ENCODE data around the gene SLC6A18.
"Not testable (repeated sequence)": the region's sequence is repeated elsewhere in the genome, so short reads cannot be mapped to it uniquely, and the experiment has no call there.

Gene SLC6A18

DNA sequence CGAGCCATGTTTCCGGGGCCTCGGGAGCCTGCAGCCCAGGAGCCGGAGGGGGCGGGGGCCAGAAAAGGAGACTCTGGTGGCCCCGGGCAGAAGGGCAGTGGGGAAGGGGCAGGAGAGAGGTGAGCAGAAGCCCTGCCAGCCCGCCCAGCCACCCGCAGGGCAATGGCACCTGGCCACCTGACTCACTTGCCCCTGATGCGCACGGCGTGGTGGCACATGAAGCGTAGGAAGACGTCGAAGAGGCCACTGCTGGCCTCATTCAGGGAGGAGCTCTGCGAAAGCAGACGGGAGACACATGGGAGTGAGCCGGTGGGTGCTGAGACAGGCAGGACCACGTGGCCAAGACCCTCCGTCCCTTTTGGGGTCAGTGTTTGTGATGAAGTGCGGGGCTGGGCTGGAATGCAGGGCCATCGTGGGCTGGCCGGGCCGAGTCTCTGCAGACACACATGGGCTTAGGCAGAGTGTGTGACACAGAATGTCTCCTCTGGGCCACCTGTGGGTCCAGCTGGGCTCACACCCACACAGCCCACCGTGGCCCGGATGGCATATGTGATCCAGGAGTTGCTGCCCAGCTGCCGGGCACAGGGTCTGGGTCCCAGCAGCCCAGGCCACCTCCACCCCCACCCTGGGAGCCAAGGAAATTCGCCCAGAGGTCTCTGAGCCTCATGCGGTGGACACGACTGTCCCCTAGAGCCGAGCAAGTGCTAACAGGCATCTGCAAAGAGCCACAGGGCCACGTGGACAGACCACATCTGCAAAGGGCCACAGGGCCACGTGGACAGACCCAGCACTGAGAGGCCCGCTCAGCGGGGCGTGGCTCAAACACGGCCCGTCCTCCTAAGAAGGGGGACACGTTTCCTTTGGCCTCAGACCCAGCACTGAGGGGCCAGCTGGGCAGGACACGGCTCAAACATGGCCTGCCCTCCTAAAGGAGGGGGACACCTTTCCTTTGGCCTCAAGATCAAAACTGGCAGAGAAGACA lies 46.0 kb downstream of the SLC6A18 start:
- ATAC-seq (replicated peaks) = no peak
- peaks cover 3% of the 10 kb centered on the region for H3K36me3 Mint-ChIP-seq (ENCODE audit: insufficient read depth)
- peaks cover 10 to 11% of the 10 kb centered on the region in 2 donors for H3K4me1 Mint-ChIP-seq (ENCODE audit: low read depth in 2 of 2)
- no peak overlapping the region for H3K4me3 Mint-ChIP-seq
- no peak overlapping the region for H3K27ac Mint-ChIP-seq
- DNase-seq = no peak
- no peaks in the 10 kb centered on the region for H3K9me3 Mint-ChIP-seq
- peaks cover 0 to 9% of the 10 kb centered on the region in 2 donors for H3K27me3 Mint-ChIP-seq

DNA sequence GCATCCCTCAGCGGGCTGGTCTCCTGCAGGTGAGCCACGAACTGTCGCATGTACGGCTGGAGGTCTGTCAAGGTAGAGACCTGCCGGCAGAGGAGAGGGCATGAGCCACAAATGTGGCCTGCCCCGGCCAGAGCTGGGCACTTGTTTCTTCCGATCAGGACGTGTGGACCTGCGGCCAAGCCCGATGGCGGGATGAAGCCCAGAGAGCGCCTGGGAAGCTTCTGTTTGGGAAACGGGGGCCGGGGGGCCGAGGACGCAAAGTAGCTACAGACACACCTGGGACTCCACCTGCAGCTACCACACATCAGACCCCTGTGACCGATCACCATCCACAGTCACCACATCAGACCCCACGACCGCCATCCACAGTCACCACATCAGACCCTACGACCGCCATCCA lies 47.0 kb downstream of the SLC6A18 start:
- H3K4me3 Mint-ChIP-seq = no peak overlapping the region
- no peak overlapping the region for H3K27ac Mint-ChIP-seq
- DNase-seq (no peak), ATAC-seq (replicated peaks) (no peak)
- peaks cover 13 to 15% of the 10 kb centered on the region in 2 donors for H3K4me1 Mint-ChIP-seq (ENCODE audit: low read depth in 2 of 2)
- H3K27me3 Mint-ChIP-seq = peaks cover 0 to 13% of the 10 kb centered on the region in 2 donors
- peaks cover 3% of the 10 kb centered on the region for H3K36me3 Mint-ChIP-seq (ENCODE audit: insufficient read depth)
- no peaks in the 10 kb centered on the region for H3K9me3 Mint-ChIP-seq

DNA sequence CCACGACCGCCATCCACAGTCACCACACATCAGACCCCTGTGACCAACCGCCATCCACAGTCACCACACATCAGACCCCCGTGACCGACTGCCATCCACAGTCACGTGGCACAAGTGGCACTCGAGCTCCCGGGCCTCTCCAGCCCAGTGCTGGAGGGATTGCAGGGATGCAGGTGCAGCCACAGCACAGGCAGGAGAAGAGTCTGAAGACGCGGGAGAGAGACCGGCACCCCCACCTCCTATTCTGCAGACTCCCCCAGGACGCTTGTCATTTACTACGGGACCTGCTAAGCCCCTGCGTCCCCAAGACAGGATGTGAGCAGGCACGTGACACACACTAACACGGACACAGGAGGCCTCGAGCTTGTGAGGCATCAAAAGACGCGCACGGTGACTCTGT lies 48.6 kb downstream of the SLC6A18 start:
- Mint-ChIP-seq H3K9me3 (no peaks in the 10 kb centered on the region), H3K27me3 (peaks cover 0 to 13% of the 10 kb centered on the region in 2 donors), H3K4me1 (ENCODE audit: low read depth in 2 of 2) (peaks cover 10 to 12% of the 10 kb centered on the region in 2 donors), H3K27ac (no peak overlapping the region), H3K36me3 (ENCODE audit: insufficient read depth) (no peaks in the 10 kb centered on the region), H3K4me3 (no peak overlapping the region)
- DNase-seq = no peak
- no peak for ATAC-seq (replicated peaks)

DNA sequence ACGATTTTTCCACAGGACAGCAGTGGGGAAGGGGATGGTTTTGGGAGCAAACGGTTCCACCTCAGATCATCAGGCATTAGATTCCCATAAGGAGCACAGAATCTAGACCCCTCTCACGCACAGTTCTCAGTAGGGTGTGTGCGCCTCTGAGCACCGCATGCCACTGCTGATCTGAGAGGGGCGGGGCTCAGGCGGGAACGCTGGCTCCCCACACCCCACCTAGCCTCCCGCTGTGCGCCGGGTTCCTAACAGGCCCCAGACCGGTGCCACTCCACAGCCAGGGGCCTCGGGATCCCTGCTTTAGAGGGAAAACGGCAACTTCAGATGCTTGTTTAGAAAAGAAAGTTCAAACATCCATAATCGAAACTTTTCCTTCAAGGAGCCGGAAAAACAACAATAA lies 49.3 kb downstream of the SLC6A18 start:
- H3K27ac Mint-ChIP-seq = no peak overlapping the region

DNA sequence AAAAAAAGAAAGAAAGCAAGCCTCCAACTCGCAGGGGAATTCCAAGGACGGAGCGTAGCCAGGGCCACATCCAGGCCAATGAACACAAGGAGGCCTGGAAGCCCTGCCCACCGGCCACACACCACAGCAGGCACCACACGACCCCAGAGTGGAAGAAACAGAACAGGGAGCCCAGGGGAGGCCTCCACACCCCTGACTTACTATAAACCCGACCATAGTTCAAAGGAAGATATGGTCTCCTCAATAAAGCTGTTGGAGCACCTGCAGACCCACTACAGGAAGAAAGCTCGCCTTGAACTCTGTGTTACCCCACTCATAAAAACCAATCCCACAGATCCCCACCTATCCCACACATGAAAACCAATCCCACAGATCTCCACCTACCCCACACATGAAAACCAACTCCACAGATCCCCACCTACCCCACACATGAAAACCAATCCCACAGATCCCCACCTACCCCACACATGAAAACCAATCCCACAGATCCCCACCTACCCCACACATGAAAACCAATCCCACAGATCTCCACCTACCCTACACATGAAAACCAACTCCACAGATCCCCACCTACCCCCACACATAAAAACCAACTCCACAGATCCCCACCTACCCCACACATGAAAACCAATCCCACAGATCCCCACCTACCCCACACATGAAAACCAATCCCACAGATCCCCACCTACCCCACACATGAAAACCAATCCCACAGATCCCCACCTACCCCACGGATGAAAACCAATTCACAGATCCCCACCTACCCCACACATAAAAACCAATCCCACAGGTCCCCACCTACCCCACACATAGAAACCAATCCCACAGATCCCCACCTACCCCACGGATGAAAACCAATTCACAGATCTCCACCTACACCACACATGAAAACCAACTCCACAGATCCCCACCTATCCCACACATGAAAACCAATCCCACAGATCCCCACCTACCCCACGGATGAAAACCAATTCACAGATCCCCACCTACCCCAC lies 50.5 kb downstream of the SLC6A18 start:
- not testable (repeated sequence) for H3K27me3 Mint-ChIP-seq; H3K9me3 Mint-ChIP-seq; H3K4me3 Mint-ChIP-seq; H3K4me1 Mint-ChIP-seq (ENCODE audit: low read depth in 2 of 2); DNase-seq; ATAC-seq (replicated peaks); H3K36me3 Mint-ChIP-seq (ENCODE audit: insufficient read depth)
- peak overlapping the region in 1 of 2 donors; percentile 39 for H3K27ac Mint-ChIP-seq

More for the DNA sequence above, 49.3 kb downstream of the SLC6A18 start:
- no peak overlapping the region for H3K4me3 Mint-ChIP-seq
- ATAC-seq (replicated peaks) (no peak), DNase-seq (no peak)
- peaks cover 5 to 9% of the 10 kb centered on the region in 2 donors for H3K4me1 Mint-ChIP-seq (ENCODE audit: low read depth in 2 of 2)
- H3K27me3 Mint-ChIP-seq = peaks cover 0 to 13% of the 10 kb centered on the region in 2 donors
- no peaks in the 10 kb centered on the region for H3K36me3 Mint-ChIP-seq (ENCODE audit: insufficient read depth)
- H3K9me3 Mint-ChIP-seq = no peaks in the 10 kb centered on the region

DNA sequence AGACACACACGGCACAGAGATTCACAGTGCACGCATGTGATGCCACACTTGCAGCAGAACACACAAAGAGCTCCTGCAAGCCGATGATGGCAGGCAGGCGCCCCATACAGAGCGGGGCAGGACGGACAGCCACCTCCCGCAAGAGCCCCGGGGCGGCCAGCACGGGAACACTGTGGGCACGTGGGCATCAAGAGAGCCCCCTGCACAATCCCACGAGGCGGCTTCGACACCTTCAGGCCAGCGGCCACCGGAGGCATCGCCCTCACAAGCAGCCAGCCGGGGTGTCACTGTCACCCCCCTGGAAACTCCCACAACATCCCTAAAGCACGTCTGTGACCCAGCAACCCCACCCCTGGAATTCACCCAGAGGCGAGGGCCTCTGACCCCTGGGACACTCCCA lies 51.7 kb downstream of the SLC6A18 start:
- Mint-ChIP-seq H3K27me3 (peaks cover 0 to 6% of the 10 kb centered on the region in 2 donors), H3K4me1 (ENCODE audit: low read depth in 2 of 2) (peaks cover 5 to 9% of the 10 kb centered on the region in 2 donors), H3K27ac (peak overlapping the region in 1 of 2 donors; percentile 39), H3K36me3 (ENCODE audit: insufficient read depth) (no peaks in the 10 kb centered on the region), H3K4me3 (no peak overlapping the region), H3K9me3 (no peaks in the 10 kb centered on the region)
- no peak for ATAC-seq (replicated peaks)
- DNase-seq = no peak

DNA sequence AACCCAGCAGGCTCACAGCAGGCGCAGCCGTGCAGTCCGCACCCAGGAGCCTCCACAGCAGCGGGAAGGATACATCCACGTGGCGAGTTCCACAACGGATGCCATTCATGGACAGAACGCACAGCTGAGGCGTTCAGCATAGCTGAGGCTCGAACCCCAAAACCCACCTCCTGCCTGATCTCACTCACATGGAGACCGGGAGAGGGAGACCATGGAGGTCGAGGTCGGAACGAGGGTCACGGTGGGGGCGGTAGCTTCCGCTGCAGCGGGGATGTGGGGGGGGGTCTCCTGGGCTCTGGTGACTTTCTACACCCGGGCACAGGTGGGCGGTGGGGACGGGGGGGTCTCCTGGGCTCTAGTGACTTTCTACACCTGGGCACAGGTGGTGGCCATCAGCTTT lies 52.1 kb downstream of the SLC6A18 start:
- no peaks in the 10 kb centered on the region for H3K36me3 Mint-ChIP-seq (ENCODE audit: insufficient read depth)
- no peaks in the 10 kb centered on the region for H3K9me3 Mint-ChIP-seq
- H3K4me1 Mint-ChIP-seq (ENCODE audit: low read depth in 2 of 2) = peaks cover 5 to 9% of the 10 kb centered on the region in 2 donors
- peaks cover 0 to 6% of the 10 kb centered on the region in 2 donors for H3K27me3 Mint-ChIP-seq
- ATAC-seq (replicated peaks) (no peak), DNase-seq (no peak)
- no peak overlapping the region for H3K4me3 Mint-ChIP-seq
- H3K27ac Mint-ChIP-seq = no peak overlapping the region

DNA sequence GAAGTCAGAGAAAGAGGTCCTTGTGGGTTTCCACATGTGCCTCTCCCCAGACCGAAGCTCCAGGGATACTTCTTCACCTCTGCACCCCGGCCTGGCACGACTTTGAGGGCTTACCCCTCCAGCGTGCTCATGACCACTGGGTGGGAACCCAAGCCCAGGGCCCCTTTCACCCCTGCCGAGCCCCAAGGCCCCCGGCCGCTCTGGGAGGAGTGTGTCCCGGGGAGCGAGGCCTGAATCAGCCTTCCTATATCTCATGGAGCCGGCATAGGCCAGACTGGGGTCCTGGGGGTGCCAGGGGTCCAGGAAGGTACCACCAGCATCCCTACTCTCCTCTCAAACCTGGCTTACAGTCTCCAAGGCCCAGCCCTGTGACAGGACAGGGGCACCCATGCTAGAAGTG lies 52.6 kb downstream of the SLC6A18 start:
- ATAC-seq (replicated peaks) (no peak), DNase-seq (no peak)
- no peak overlapping the region for H3K27ac Mint-ChIP-seq
- peaks cover 5 to 9% of the 10 kb centered on the region in 2 donors for H3K4me1 Mint-ChIP-seq (ENCODE audit: low read depth in 2 of 2)
- H3K4me3 Mint-ChIP-seq = no peak overlapping the region
- H3K27me3 Mint-ChIP-seq = peaks cover 0 to 6% of the 10 kb centered on the region in 2 donors
- H3K9me3 Mint-ChIP-seq = no peaks in the 10 kb centered on the region
- H3K36me3 Mint-ChIP-seq (ENCODE audit: insufficient read depth) = no peaks in the 10 kb centered on the region

DNA sequence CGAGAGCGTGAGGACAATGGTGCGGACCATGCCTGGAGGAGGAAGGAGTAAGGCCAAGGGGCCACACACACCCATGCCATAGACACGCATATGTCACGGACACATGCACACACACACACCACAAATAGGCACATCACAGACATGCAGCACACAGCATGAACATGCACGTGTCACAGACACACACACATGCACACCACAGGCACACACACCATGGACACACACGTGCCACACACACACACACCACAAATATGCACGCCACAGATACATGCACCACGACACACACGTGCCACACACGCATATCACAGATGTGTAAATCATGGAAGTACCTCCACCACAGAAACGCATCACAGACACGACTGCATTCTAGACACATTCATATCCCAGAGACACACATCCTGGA lies 53.0 kb downstream of the SLC6A18 start:
- H3K9me3 Mint-ChIP-seq = no peaks in the 10 kb centered on the region
- H3K27ac Mint-ChIP-seq = no peak overlapping the region
- H3K36me3 Mint-ChIP-seq (ENCODE audit: insufficient read depth) = no peaks in the 10 kb centered on the region
- no peak for DNase-seq
- H3K4me3 Mint-ChIP-seq = no peak overlapping the region
- peaks cover 0 to 6% of the 10 kb centered on the region in 2 donors for H3K27me3 Mint-ChIP-seq
- H3K4me1 Mint-ChIP-seq (ENCODE audit: low read depth in 2 of 2) = peaks cover 5 to 9% of the 10 kb centered on the region in 2 donors
- ATAC-seq (replicated peaks) = no peak

DNA sequence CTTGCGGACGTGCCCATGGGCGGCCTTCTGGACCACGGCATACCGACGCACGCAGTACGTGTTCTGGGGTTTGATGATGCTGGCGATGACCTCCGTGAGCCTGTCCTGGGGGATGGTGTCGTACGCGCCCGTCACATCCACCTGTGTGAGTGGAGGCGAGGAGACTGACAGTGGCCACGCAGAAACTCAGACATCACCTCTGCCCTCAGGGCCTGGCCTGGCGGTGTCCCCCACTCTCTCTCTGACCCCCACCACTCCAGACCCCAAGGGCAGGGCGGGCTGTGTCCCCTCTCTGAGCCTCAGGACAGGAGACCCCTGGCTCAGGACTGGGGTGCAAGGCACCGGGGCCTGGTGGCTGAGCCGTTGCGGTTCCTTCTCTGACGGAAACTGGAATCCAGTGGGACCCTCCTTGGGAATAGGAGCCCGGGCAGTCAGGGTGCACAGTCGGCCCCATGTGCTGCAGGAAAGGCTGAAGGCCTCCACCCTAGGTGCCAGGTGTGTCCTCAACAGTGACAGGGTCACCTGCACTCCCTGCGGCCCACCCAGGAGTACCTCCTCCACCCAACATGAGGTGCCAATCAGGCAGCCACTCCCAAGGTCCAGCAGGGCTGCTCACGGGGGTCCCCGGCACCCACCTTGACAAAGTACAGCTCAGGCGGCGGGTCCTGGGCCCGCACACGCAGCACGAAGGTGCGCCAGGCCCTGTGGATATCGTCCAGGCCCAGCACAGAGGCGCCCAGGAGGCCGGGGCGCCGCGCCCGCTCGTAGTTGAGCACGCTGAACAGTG lies 53.7 kb downstream of the SLC6A18 start:
- Mint-ChIP-seq H3K27ac (no peak overlapping the region), H3K4me1 (ENCODE audit: low read depth in 2 of 2) (peaks cover 5 to 9% of the 10 kb centered on the region in 2 donors), H3K9me3 (no peaks in the 10 kb centered on the region), H3K36me3 (ENCODE audit: insufficient read depth) (peaks cover 5% of the 10 kb centered on the region), H3K4me3 (no peak overlapping the region), H3K27me3 (peaks cover 0 to 6% of the 10 kb centered on the region in 2 donors)
- no peak for DNase-seq
- ATAC-seq (replicated peaks) = no peak

DNA sequence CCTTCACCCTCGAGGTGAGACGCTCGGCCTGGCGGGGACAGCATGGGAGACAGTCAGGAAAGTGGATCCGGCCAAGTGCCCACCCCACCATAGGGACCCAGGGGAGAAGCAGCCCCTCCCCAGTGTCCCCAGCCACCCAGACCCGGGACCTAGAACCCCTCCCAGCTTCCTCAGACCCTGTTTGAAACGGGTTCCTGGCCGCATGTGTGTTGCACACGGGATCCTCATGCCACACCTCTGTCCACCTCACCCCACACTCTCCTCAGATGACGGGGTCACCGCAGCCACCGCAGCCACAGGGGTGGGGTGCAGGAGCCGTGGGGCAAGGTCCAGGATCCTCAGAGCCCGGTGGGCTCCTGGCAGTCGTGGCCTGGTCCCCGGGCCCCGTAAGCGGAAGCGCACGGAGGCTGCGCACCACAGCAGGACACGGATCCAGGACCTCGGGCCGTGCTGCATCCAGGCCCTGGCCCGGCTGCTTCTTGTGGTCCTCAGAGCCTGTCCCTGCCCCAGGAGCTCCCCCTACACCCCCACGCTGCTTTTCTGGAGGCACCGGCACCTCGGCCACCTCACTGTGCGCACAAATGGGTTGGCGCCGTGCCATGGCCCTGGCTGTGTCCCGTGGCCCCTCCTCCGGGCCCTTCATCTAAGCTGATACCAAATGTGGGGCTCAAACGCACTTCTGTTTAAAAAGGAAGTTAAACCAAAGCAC lies 54.4 kb downstream of the SLC6A18 start:
- no peaks in the 10 kb centered on the region for H3K9me3 Mint-ChIP-seq
- peaks cover 5 to 9% of the 10 kb centered on the region in 2 donors for H3K4me1 Mint-ChIP-seq (ENCODE audit: low read depth in 2 of 2)
- H3K36me3 Mint-ChIP-seq (ENCODE audit: insufficient read depth) = peaks cover 5% of the 10 kb centered on the region
- peak overlapping the region in 1 of 2 donors; percentile 46 for H3K27ac Mint-ChIP-seq
- no peak for DNase-seq
- no peak overlapping the region for H3K4me3 Mint-ChIP-seq
- ATAC-seq (replicated peaks) = no peak
- H3K27me3 Mint-ChIP-seq = peaks cover 0 to 6% of the 10 kb centered on the region in 2 donors

All from effector memory CD8-positive, alpha-beta T cell (primary cell).